Measurements from ENCODE around the gene SEPTIN5.
"Not testable (repeated sequence)": the region's sequence is repeated elsewhere in the genome, so short reads cannot be mapped to it uniquely, and the experiment has no call there.

Gene SEPTIN5

DNA sequence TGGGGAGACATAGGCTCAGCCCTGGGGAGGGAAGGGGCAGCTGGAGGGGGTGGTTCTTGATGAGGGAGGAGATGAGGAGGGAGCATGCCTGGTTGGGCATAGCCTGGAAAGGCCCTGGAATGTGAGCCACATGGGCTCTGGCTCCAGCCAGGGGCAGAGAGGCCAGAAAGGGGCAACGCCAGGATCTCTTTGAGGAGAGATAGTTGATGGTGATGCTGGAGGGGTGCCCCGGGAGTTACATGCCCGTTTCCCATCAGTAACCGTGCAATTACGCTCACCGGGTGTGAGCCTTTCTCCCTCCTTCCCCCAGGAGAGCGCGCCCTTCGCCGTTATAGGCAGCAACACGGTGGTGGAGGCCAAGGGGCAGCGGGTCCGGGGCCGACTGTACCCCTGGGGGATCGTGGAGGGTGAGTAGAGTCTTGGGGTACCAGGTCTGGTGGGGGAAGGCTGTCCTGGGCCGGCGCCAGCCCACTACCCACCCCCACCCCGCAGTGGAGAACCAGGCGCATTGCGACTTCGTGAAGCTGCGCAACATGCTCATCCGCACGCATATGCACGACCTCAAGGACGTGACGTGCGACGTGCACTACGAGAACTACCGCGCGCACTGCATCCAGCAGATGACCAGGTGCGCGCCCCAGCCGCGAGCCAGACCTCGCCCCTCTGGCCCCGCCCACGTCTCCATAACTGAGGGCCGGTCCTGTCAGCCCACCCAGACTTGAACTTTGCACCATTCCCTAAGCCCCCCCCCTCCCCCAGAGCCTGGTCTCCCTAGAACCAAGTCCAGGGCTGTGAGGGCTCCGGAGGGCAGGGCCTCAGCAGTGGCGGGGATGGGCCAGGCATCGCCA, 7.3 kb downstream of the SEPTIN5 start:
- no peak for DNase-seq

GRCh38 chr22:19722178-19722981, 8.1 kb downstream of the SEPTIN5 start:
- no peak for DNase-seq

- DNase-seq, result no peak
Observed at GRCh38 chr22:19722982-19723231, 8.6 kb downstream of the SEPTIN5 start.

GRCh38 chr22:19723232-19723982, 9.1 kb downstream of the SEPTIN5 start, which contains the start of gene GP1BB:
GP1BB (plus strand) TSS chr22:19723539; CDS start chr22:19723570, 31 bp downstream.
- DNase-seq, result peak in 1 of 2 experiments; percentile 49

- peak; percentile 39 to 52 for DNase-seq
Observed at GRCh38 chr22:19723983-19724827, 9.9 kb downstream of the SEPTIN5 start.

- DNase-seq, result no peak
Observed at GRCh38 chr22:19724927-19725661, 10.8 kb downstream of the SEPTIN5 start.

GRCh38 chr22:19726064-19726788, 11.9 kb downstream of the SEPTIN5 start:
- DNase-seq, result not testable (repeated sequence)

GRCh38 chr22:19727310-19728150, 13.2 kb downstream of the SEPTIN5 start:
- no peak for DNase-seq

DNA sequence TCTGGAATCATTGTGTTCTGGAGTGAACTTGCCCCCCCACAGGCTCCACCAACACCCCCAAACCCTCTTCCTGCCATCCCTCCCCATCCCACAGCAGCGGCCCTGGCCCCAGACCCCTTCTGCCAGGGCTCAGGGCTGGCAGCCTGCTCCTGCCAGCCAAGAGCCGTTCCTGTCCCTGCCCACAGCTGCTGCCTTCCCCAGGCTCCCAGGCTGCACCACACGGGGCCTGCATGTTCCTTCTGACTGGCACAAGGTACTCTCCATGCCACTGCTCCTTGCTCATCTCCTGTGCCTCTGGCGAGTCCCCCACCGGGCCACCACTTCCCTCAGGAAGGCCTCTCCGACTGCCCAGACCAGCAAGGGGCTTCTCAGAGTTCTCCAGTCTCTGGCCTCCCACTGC, 14.0 kb downstream of the SEPTIN5 start:
- no peak for DNase-seq

- DNase-seq, result no peak
Observed at GRCh38 chr22:19728836-19729235, 14.5 kb downstream of the SEPTIN5 start.

- no peak for DNase-seq
Observed at GRCh38 chr22:19729507-19729906, 15.2 kb downstream of the SEPTIN5 start.

- DNase-seq, result peak in 1 of 2 experiments; percentile 18
Observed at GRCh38 chr22:19730198-19730597, 15.9 kb downstream of the SEPTIN5 start.

GRCh38 chr22:19730655-19731360, 16.5 kb downstream of the SEPTIN5 start:
- peak; percentile 89 for DNase-seq

- DNase-seq, result no peak
Observed at GRCh38 chr22:19731361-19732135, 17.2 kb downstream of the SEPTIN5 start.

DNA sequence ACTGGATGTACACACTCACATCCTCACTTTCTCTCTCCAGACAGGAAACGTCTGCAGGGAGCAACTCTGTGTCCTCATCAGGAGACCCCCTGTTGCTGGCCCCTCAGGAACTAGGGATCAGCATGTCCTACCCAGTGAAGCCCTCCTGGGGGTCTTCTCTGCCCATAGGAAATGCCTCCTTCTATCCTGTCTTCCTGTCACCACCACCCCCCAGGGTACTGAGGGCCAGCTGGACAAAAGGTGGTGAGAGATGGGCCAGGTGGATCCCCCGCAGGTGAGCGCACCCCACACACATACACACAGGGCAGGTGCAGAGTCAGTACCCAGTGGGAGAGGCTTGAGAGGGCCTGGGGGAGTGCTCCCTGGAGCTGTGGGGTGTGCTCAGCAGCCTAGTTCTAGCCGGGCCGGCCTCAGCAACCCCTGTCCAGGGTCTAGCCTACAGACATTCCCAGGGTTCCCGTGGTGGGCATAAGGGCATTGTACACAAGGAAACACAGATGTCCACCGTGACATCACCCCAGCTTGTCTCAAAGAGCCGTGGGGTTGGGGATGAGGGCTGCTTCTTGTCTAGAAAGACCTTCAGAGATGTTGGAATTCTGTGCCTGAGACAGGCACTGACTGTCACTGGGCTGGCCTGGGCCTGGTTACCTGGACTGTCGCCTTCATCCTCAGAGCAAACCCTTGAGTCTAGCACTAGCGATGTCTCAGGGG, 18.3 kb downstream of the SEPTIN5 start:
- DNase-seq, result no peak

DNA sequence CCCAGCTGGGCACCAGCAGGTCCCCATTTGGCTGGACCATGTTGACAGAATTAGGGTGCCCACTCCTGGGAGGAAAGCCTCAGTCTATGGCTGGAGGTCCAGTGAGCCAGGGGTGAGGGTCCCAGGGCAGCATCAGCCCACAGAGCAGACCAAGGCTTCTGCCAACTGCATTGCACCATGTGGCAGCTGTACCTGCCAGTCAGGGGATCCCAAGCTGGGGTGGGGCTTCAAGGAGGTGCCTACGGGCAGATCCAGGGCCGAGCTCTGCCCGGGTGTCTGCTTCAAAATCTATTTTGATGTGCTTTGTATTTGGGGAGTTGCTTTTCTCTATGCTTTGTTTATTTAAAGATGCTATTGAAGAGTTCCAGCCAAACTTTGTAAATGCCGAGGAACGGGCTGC, 19.5 kb downstream of the SEPTIN5 start:
- DNase-seq, result no peak

GRCh38 chr22:19734163-19734562, 19.9 kb downstream of the SEPTIN5 start:
- DNase-seq, result no peak

- DNase-seq, result no peak
Observed at GRCh38 chr22:19734837-19735382, 20.6 kb downstream of the SEPTIN5 start.
